Esophagus muscularis mucosa (tissue), 4 donors: ENCODE results near the gene FMN1.

Experiments
- CTCF ChIP-seq, 3 experiments: fragments of 200-600 bp in 2 of 3; fragments of 450-650 bp in 1 of 3; sonication (generic) in 2 of 3; IDR thresholded peaks; one replicate each; pipeline ENCODE4 v1.5.1; 2017 to 2019; ENCODE audit warnings: antibody characterized with exemption in 3 of 3, mild to moderate bottlenecking in 2 of 3, moderate library complexity in 1 of 3
- EP300 ChIP-seq: sonication (generic); formaldehyde crosslinking; IDR thresholded peaks from one replicate; pipeline ENCODE4 v1.6.1; 2017; ENCODE audit warnings: antibody characterized with exemption
- POLR2AphosphoS5 ChIP-seq, 2 donors: sonication (generic); formaldehyde crosslinking; IDR thresholded peaks; one replicate each; pipeline ENCODE4 v1.6.1; 2017; ENCODE audit warnings: antibody characterized with exemption in 2 of 2

GRCh38 chr15:32953533-32953910 lies 241.0 kb downstream of the FMN1 start:
- no peak for TF ChIP-seq CTCF (IDR thresholded peaks at IDR 0.05)
- TF ChIP-seq POLR2AphosphoS5 (IDR thresholded peaks at IDR 0.05), result no peak
- TF ChIP-seq EP300, result no peak
